Ishikawa (cell line): ENCODE results near the gene PPM1N.
A peak's percentile ranks its signal among the peaks of the same experiment; 100 is the strongest.

Source experiments
- CEBPB ChIP-seq: IDR thresholded peaks from 2 replicates; pipeline ENCODE4 v1.6.1; 2012
- EGR1 ChIP-seq: IDR thresholded peaks from 2 replicates; pipeline ENCODE4 v1.6.1; 2012
- EP300 ChIP-seq: IDR thresholded peaks from 2 replicates; pipeline ENCODE4 v1.6.1; 2012; ENCODE audit warnings: borderline replicate concordance
- NFIC ChIP-seq: IDR thresholded peaks from 2 replicates; pipeline ENCODE4 v1.6.1; 2012
- RAD21 ChIP-seq: IDR thresholded peaks from 2 replicates; pipeline ENCODE4 v1.6.1; 2012; ENCODE audit warnings: low read depth
- ZBTB7A ChIP-seq: IDR thresholded peaks from 2 replicates; pipeline ENCODE4 v1.6.1; 2012; ENCODE audit warnings: low read depth
- TF ChIP-seq, protein P1 (sequence below): IDR thresholded peaks from 2 replicates; pipeline ENCODE4 v1.6.1; 2012; ENCODE audit warnings: low read depth, mild to moderate bottlenecking
- TF ChIP-seq, protein P2 (sequence below): IDR thresholded peaks from 2 replicates; pipeline ENCODE4 v1.6.1; 2012

DNA sequence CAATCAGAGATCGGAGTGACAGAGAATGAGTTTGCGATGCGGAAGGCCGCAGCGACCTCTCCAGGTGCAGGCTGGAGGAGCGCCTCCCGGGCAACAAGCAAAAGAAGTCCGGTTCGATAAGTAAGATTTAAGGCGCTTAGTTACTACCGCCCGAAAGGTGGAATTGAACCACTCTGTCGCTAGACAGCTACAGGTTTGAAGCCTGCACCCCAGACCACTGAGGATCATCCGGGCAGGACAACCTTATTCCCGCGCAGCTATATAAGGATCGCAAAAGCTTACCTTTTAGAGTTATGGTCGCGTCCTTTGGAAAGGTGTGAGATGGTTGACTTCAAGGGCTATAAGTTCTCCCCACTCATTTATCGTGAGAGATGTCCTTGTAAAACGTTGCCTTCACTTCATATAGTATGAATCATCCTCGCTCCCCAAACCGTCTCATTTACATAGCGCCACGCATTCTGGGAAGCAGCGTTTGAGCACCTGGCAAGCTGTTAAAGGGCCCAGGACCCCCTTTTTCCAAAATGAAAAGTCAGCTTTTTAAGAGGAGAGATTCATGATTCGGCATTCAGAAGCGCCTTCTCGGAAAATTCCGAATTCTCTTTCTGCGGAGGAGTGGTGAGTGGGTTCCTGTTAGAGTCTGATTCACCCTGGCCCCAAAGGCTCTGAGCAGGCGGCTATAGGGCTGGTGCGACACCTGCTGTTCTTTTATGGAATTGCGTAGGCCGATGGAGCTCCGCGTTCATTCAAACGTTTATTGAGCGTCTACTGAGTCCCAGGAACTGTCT, 19.6 kb upstream of the PPM1N start:
- TF ChIP-seq, protein P1, sequence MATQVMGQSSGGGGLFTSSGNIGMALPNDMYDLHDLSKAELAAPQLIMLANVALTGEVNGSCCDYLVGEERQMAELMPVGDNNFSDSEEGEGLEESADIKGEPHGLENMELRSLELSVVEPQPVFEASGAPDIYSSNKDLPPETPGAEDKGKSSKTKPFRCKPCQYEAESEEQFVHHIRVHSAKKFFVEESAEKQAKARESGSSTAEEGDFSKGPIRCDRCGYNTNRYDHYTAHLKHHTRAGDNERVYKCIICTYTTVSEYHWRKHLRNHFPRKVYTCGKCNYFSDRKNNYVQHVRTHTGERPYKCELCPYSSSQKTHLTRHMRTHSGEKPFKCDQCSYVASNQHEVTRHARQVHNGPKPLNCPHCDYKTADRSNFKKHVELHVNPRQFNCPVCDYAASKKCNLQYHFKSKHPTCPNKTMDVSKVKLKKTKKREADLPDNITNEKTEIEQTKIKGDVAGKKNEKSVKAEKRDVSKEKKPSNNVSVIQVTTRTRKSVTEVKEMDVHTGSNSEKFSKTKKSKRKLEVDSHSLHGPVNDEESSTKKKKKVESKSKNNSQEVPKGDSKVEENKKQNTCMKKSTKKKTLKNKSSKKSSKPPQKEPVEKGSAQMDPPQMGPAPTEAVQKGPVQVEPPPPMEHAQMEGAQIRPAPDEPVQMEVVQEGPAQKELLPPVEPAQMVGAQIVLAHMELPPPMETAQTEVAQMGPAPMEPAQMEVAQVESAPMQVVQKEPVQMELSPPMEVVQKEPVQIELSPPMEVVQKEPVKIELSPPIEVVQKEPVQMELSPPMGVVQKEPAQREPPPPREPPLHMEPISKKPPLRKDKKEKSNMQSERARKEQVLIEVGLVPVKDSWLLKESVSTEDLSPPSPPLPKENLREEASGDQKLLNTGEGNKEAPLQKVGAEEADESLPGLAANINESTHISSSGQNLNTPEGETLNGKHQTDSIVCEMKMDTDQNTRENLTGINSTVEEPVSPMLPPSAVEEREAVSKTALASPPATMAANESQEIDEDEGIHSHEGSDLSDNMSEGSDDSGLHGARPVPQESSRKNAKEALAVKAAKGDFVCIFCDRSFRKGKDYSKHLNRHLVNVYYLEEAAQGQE: no peak
- TF ChIP-seq NFIC (no peak), EGR1 (peak; percentile 57; the same call in 1 of the 2 replicates), RAD21 (peak; percentile 96), CEBPB (no peak; the same call in 1 of the 2 replicates), ZBTB7A (0 out of 2 replicates have a peak, but pooled peaks have one; percentile 25), EP300 (no peak)
- TF ChIP-seq, protein P2, sequence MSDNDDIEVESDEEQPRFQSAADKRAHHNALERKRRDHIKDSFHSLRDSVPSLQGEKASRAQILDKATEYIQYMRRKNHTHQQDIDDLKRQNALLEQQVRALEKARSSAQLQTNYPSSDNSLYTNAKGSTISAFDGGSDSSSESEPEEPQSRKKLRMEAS: peak; percentile 55
